ENCODE data around the gene CDRT4.

Gene CDRT4

DNA sequence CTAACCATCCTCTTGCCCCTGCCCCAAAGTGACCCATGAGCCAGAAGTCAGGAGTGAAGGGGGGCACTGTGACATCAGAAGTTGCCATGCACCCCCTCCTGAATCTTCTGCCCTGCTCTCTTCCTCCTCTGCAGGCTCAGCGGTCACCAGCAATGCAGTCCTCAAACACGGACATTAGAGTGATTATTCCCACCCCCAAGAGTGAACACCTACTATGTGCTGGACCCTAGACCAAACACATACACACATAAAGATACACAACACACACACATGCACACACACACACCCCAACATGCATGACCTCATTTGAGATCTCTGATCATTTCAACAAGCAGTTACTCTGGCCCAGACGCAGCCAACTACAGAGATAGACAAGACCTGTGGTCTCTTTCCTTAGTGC is at the start of gene CDRT4:
CDRT4 (minus strand) TSS at position 30 of the 400 bp plus-strand sequence. CDS start 27,383 bp downstream, outside the sequence.
- no peak for DNase-seq (ENCODE audit: low read depth)
- TF ChIP-seq, protein P1, sequence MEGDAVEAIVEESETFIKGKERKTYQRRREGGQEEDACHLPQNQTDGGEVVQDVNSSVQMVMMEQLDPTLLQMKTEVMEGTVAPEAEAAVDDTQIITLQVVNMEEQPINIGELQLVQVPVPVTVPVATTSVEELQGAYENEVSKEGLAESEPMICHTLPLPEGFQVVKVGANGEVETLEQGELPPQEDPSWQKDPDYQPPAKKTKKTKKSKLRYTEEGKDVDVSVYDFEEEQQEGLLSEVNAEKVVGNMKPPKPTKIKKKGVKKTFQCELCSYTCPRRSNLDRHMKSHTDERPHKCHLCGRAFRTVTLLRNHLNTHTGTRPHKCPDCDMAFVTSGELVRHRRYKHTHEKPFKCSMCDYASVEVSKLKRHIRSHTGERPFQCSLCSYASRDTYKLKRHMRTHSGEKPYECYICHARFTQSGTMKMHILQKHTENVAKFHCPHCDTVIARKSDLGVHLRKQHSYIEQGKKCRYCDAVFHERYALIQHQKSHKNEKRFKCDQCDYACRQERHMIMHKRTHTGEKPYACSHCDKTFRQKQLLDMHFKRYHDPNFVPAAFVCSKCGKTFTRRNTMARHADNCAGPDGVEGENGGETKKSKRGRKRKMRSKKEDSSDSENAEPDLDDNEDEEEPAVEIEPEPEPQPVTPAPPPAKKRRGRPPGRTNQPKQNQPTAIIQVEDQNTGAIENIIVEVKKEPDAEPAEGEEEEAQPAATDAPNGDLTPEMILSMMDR (IDR thresholded peaks at IDR 0.05; ENCODE audit: control insufficient read depth, extremely low read depth, insufficient read depth): no peak
- H3K4me3 ChIP-seq (ENCODE audit: low read depth, low read length): no peak within 1 kb of the TSS

DNA sequence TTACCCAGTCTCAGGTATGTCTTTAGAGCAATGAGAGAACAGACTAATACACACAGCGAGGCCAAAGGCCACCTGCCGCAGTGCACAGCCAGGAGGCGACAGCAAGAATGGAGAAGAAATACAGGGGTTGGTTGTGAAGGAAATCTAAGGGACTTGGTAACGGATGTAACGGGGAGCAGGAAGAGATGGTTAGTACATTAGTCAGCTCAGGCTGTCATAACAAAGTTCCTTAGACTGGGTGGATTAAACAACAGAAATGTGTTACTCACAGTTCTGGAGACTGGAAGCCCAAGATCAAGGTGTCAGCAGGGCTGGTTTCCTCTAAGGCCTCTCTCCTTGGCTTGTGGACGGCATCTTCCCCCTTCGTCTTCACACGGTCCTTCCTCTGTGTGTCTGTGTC is 48.7 kb upstream of the CDRT4 start:
- H3K4me3 ChIP-seq (ENCODE audit: low read depth, low read length): no peak overlapping the region
- DNase-seq (ENCODE audit: low read depth): no peak
- TF ChIP-seq, protein P1 (IDR thresholded peaks at IDR 0.05; ENCODE audit: control insufficient read depth, extremely low read depth, insufficient read depth): no peak

DNA sequence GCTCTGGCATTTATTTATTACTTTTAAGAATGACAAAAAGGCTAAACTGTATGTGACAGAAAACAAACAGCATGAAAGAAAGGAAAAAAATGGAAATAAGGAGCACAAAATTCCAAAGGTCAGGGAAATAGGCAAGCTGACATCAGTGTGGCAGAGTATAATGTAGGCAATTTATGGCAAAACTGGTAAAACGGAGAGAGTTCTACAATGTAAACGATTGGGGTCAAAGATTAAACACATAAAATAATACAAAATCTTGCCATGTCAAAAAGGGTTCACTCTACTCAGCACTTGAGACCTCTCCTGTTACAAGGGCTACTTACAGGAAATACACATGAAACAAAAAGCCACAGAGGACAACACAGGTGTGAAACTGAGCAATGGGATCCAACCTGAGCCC is 47.0 kb upstream of the CDRT4 start:
- no peak for DNase-seq (ENCODE audit: low read depth)
- no peak overlapping the region for H3K4me3 ChIP-seq (ENCODE audit: low read depth, low read length)
- TF ChIP-seq, protein P1 (IDR thresholded peaks at IDR 0.05; ENCODE audit: control insufficient read depth, extremely low read depth, insufficient read depth): no peak

DNA sequence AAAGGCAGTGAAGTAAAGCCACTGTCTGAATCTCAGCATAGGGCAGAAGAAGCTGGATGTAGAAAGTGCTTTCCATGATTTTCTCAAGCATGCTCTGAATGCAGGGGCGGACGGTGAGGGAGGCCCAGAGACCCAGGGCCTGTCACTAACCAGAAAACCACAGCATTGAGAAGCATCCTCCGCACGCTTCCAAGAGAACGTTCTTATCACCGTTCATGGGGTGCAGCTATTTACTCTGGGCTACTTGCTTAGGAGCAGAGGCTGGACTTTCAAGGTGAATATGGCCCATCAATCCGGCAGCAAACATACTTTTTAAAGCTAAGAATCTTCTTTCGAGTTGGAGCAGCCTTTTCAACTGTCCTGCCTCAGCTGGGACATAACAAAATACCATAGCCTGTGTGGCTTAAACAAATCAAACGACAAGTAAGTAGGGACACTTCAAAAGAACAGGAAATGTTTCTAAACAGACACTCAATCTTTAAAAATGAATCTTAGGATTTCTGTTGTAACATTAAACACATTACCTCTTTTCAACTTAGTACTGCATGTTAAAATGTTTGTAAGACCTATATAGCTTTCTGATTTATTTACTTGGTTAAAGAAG is 46.5 kb upstream of the CDRT4 start:
- DNase-seq (ENCODE audit: low read depth): no peak
- H3K4me3 ChIP-seq (ENCODE audit: low read depth, low read length): no peak overlapping the region
- TF ChIP-seq, protein P1 (IDR thresholded peaks at IDR 0.05; ENCODE audit: control insufficient read depth, extremely low read depth, insufficient read depth): no peak

DNA sequence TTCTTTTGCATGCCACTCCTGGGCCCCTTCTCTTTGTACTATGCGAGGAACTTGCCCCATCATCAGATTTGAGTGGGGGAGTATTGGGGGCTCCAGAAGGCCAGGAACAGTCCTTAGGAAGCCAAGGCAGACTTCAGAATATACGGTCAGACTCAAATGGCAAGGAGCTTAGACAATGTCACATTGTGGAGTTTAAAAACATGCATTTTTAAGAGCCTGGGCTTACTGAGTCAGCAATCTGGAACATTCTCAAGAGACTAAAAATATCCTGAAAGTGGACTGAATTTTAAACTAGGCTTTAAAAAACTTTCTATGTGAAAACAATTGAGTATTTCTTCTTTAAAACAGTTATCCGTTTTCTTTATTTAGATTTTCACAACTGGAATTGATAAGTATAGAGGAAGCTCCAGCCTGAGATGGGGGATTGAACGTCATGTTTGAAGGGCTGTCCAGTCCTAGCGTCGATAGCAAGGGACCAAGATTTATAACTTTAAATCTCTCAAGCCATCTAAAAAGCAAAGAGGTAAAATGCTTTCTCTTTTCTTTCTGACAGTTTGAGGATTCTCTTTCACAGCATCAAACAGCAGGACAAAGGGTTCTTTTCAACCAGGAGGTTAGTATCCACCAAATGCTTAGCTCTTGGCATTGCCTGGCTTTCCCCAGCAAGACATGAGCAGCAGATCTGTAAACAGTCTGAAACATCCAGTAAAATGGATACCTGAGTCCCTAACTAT is 45.8 kb upstream of the CDRT4 start:
- TF ChIP-seq, protein P1 (IDR thresholded peaks at IDR 0.05; ENCODE audit: control insufficient read depth, extremely low read depth, insufficient read depth): no peak
- DNase-seq (ENCODE audit: low read depth): no peak
- no peak overlapping the region for H3K4me3 ChIP-seq (ENCODE audit: low read depth, low read length)

DNA sequence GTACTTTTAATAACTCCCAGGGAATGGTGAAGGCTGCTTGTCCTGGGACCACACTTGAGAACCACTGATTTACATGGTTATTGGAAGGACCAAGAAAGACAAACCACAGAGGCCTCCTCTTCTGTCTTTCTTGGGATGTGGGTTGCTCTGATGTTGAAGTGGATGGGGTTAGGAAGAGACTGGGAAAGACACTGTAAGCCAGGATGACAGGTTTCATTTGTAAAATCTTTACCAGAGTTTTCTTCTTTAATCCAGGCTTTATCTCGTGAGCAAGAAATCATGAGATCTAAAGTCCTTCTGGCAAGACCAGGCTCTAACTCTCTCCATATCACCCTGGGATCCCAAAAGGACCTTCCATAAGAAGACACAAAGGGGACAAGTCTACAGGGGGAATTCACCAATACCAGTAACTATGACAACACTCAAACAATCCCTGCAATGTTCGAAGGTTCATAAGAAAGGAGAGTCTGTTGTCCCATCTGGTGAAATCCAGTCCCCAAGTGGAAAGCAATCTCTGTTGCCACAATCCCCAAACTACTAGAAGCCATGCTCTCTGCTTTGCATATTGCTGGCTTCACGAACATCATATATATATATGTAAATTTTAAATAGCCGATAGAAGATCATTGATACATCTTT is 44.8 kb upstream of the CDRT4 start:
- DNase-seq (ENCODE audit: low read depth): no peak
- no peak overlapping the region for H3K4me3 ChIP-seq (ENCODE audit: low read depth, low read length)
- TF ChIP-seq, protein P1 (IDR thresholded peaks at IDR 0.05; ENCODE audit: control insufficient read depth, extremely low read depth, insufficient read depth): no peak
